ENCODE results near the gene SGPL1. TPM values are rescaled to one million over a fixed set of nuclear protein-coding genes. Genes with fewer than 3 reads are reported as not detected.
"Not testable (repeated sequence)": the region's sequence is repeated elsewhere in the genome, so short reads cannot be mapped to it uniquely, and the experiment has no call there.

The SGPL1 gene
- total RNA-seq, 2 donors from 2014 or later: 8.9 to 9.7 TPM

- Histone ChIP-seq H3K4me1 (peaks cover 0 to 4% of the 10 kb centered on the region in 2 donors), H3K27me3 (no peaks in the 10 kb centered on the region), H3K4me3 (no peak overlapping the region), H3K27ac (no peak overlapping the region), H3K36me3 (peaks cover 34% of the 10 kb centered on the region), H3K9me3 (no peaks in the 10 kb centered on the region)
- DNase-seq (ENCODE audit: low spot score): no peak
- TF ChIP-seq CTCF (IDR thresholded peaks at IDR 0.05): no peak
Observed at GRCh38 chr10:70856454-70856853, 40.7 kb downstream of the SGPL1 start.

GRCh38 chr10:70858759-70859158 is 43.0 kb downstream of the SGPL1 start:
- no peak overlapping the region for H3K4me3 ChIP-seq

GRCh38 chr10:70861495-70862197 is 45.9 kb downstream of the SGPL1 start:
- peaks cover 12% of the 10 kb centered on the region for H3K36me3 ChIP-seq
- H3K27me3 ChIP-seq; H3K9me3 ChIP-seq; H3K4me1 ChIP-seq; H3K4me3 ChIP-seq; H3K27ac ChIP-seq; DNase-seq (ENCODE audit: low spot score): not testable (repeated sequence)

More at GRCh38 chr10:70858759-70859158, 43.0 kb downstream of the SGPL1 start:
- TF ChIP-seq CTCF (IDR thresholded peaks at IDR 0.05): no peak
- Histone ChIP-seq H3K36me3 (peaks cover 29% of the 10 kb centered on the region), H3K4me1 (peaks cover 0 to 4% of the 10 kb centered on the region in 2 donors), H3K9me3 (no peaks in the 10 kb centered on the region), H3K27me3 (no peaks in the 10 kb centered on the region), H3K27ac (no peak overlapping the region)
- DNase-seq (ENCODE audit: low spot score): no peak

GRCh38 chr10:70863470-70864160 is 47.9 kb downstream of the SGPL1 start:
- no peaks in the 10 kb centered on the region for H3K36me3 ChIP-seq

GRCh38 chr10:70864935-70865334 is 49.2 kb downstream of the SGPL1 start:
- Histone ChIP-seq H3K27me3 (no peaks in the 10 kb centered on the region), H3K36me3 (peaks cover 12% of the 10 kb centered on the region), H3K9me3 (no peaks in the 10 kb centered on the region), H3K27ac (no peak overlapping the region), H3K4me3 (no peak overlapping the region), H3K4me1 (no peaks in the 10 kb centered on the region)
- TF ChIP-seq CTCF (IDR thresholded peaks at IDR 0.05): no peak
- no peak for DNase-seq (ENCODE audit: low spot score)

More at GRCh38 chr10:70863470-70864160, 47.9 kb downstream of the SGPL1 start:
- H3K4me3 ChIP-seq: no peak overlapping the region
- peaks cover 0 to 4% of the 10 kb centered on the region in 2 donors for H3K4me1 ChIP-seq
- no peaks in the 10 kb centered on the region for H3K27me3 ChIP-seq
- no peak for TF ChIP-seq CTCF (IDR thresholded peaks at IDR 0.05)
- no peak overlapping the region for H3K27ac ChIP-seq
- H3K9me3 ChIP-seq: no peaks in the 10 kb centered on the region
- no peak for DNase-seq (ENCODE audit: low spot score)

- peaks cover 13% of the 10 kb centered on the region for H3K36me3 ChIP-seq
- no peaks in the 10 kb centered on the region for H3K4me1 ChIP-seq
- DNase-seq (ENCODE audit: low spot score): no peak
- no peak for TF ChIP-seq CTCF (IDR thresholded peaks at IDR 0.05)
- H3K27ac ChIP-seq: no peak overlapping the region
- H3K27me3 ChIP-seq: no peaks in the 10 kb centered on the region
- H3K9me3 ChIP-seq: no peaks in the 10 kb centered on the region
- H3K4me3 ChIP-seq: no peak overlapping the region
Observed at GRCh38 chr10:70866424-70866823, 50.7 kb downstream of the SGPL1 start.
